Measurements from ENCODE around the gene GRK4.
"Not testable (repeated sequence)": the region's sequence is repeated elsewhere in the genome, so short reads cannot be mapped to it uniquely, and the experiment has no call there.

The GRK4 gene

GRCh38 chr4:2962614-2963174 lies 677 bp upstream of the GRK4 start:
- no peak for DNase-seq

GRCh38 chr4:2963966-2964471 lies 648 bp downstream of the GRK4 start:
- DNase-seq, result peak; percentile 66

- DNase-seq, result no peak
These were observed 1.4 kb downstream of the GRK4 start for GRCh38 chr4:2964706-2965258.

GRCh38 chr4:2965262-2965661 lies 1.9 kb downstream of the GRK4 start:
- peak; percentile 20 for DNase-seq

GRCh38 chr4:2968381-2968780 lies 5.0 kb downstream of the GRK4 start:
- DNase-seq, result no peak

GRCh38 chr4:2971275-2971674 lies 7.9 kb downstream of the GRK4 start:
- no peak for DNase-seq

- DNase-seq, result no peak
These were observed 14.1 kb downstream of the GRK4 start for GRCh38 chr4:2977211-2978088.

GRCh38 chr4:2981256-2981819 lies 18.0 kb downstream of the GRK4 start:
- no peak for DNase-seq

GRCh38 chr4:2982012-2982411 lies 18.6 kb downstream of the GRK4 start:
- DNase-seq, result no peak

- not testable (repeated sequence) for DNase-seq
These were observed 20.3 kb downstream of the GRK4 start for GRCh38 chr4:2983715-2984114.

GRCh38 chr4:2991243-2991642 lies 27.9 kb downstream of the GRK4 start:
- DNase-seq, result no peak

- no peak for DNase-seq
These were observed 31.5 kb downstream of the GRK4 start for GRCh38 chr4:2994917-2995316.

DNA sequence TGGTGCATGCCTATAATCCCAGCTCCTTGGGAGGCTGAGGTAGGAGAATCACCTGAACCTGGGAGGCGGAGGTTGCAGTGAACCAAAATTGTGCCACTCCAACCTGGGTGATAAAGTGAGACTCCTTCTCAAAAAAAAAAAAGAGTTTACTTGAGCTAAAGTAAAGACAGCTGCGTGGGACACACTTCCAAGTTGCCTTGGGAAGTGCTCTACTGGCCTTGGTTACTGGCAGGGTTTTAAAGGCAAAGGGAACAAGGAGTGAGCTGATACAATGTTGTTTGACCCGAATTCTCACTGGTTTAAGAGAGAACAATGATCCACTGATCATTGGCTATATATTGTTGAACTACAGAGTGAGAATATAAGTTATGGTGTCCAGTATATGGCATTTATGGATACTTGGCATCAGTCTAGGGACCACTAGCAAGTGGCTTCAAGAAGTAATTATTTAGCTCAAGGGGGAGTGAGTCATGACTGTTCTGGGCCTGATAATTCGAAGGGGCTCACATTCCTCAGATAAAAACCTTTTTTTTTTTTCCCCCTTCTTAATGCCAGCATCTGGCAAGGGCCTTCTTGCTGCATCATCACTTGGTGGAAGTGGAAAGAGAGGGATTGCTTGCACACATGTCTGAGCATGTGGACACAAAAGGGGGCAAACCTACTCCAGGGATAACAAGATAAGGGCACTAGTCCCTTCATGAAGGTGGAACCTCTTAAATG lies 32.3 kb downstream of the GRK4 start:
- no peak for DNase-seq

DNA sequence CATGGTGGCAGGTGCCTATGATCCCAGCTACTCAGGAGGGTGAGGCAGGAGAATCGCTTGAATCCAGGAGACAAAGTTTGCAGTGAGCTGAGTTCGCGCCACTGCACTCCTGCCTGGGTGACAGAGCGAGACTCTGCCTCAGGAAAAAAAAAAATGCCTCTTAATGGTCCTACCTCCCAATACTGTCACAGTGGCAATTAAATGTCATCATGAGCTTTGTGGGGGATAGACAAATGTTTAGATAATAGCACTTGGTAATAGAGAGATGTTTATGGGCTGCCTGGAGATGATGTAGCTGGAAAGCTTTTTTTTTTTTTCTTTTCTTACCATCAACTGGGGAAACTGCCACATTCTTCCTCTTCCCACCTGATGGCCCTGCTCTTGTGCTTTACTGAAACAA lies 33.0 kb downstream of the GRK4 start:
- no peak for DNase-seq

- DNase-seq, result no peak
These were observed 44.4 kb downstream of the GRK4 start for GRCh38 chr4:3007724-3008123.

- peak; percentile 38 for DNase-seq
These were observed 46.1 kb downstream of the GRK4 start for GRCh38 chr4:3009422-3009821.

DNA sequence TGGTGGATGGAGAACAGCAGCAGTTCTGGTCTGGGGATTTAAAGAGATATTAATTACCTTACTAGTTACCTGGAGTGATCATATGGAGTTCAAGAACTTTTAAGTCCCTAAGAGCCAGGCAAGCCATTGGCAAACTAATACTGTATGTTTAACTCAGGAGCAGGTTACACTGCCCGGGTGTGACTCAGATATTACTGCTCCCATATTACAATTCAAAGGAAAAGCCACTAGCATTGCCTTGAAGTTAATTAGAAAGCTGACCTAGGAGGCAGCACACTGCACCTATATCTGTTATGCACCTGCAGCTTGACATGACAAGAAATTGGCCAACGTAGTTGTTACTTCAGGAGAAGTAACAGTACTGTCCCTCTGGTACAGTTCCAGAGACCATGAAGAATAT lies 47.2 kb downstream of the GRK4 start:
- DNase-seq, result no peak

DNA sequence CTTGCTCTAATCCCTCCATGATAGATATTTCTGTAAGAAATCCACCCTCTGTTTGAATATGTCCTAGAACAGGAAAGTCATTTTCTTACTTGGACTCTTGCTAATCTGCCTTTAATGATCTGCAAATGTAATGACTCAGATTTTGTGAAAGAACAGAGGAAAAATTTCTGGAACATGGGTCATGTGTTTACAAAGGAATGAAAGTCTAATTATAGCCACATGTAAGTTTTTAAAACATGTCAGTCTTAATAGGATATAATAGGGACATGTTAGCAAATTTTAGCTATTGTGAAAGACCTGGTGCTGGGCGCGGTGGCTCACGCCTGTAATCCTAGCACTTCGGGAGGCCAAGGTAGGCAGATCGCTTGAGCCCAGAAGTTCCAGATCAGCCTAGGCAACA lies 47.6 kb downstream of the GRK4 start:
- DNase-seq, result no peak

GRCh38 chr4:3011456-3012220 lies 48.3 kb downstream of the GRK4 start:
- no peak for DNase-seq

GRCh38 chr4:3013323-3013722 lies 50.0 kb downstream of the GRK4 start:
- DNase-seq, result no peak

GRCh38 chr4:3013839-3014350 lies 50.5 kb downstream of the GRK4 start:
- peak; percentile 48 for DNase-seq

DNA sequence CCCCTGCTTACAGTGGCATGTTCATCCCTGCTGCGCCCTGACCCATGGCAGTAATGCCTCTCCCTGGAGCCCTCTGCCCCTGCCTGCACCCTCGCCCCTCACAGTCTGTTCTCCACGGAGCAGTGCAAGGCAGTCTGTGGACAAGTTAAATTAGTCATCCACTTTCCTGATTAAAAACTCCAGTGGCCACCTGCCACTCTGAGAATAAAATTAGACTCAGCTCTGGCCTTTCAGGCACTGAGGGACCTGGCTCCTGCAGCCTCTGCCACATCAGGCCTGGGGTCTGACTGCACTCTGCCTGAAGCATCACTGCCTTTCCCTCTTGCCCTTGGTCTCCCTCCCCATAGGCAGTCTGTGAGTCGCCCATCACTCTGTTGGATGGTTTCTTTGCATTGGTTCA lies 53.6 kb downstream of the GRK4 start:
- no peak for DNase-seq
